Measurements from ENCODE around the gene HOXA3.

The HOXA3 gene

DNA sequence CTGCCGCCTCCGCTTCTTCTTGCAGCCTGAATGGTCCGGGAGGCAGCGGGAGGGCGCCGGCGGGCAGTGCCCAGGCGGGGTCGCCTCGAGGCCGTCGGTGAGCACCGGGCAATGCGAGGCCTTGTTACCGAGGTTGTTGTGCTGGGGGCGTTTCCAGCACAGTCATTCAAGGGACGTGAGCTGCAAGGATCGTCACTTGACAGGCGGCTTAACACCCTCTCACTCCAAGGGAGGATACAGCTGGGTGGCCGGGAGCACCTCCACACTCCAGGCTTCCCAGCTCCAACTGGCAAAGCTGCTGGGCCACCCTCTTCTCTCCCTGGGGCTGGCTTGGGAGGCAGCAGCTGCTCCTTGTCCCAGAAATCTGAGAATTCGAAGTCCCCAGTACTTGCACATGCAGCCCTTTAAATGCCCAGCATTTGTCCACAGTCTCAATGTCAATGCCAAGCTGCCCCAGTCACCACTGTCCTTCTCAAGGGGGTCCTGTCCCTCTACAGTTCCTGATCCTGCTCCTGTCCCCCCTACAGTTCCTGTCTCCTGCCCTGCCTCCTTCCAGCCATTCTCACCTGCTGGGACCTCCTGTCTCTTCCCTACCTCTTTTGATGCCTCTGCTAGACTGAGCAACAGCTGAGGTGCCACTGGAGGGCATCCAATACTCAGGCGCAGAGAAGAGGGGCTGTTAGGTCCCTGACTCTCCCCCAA lies 37.1 kb upstream of the HOXA3 start:
- FAIRE-seq, result no peak

DNA sequence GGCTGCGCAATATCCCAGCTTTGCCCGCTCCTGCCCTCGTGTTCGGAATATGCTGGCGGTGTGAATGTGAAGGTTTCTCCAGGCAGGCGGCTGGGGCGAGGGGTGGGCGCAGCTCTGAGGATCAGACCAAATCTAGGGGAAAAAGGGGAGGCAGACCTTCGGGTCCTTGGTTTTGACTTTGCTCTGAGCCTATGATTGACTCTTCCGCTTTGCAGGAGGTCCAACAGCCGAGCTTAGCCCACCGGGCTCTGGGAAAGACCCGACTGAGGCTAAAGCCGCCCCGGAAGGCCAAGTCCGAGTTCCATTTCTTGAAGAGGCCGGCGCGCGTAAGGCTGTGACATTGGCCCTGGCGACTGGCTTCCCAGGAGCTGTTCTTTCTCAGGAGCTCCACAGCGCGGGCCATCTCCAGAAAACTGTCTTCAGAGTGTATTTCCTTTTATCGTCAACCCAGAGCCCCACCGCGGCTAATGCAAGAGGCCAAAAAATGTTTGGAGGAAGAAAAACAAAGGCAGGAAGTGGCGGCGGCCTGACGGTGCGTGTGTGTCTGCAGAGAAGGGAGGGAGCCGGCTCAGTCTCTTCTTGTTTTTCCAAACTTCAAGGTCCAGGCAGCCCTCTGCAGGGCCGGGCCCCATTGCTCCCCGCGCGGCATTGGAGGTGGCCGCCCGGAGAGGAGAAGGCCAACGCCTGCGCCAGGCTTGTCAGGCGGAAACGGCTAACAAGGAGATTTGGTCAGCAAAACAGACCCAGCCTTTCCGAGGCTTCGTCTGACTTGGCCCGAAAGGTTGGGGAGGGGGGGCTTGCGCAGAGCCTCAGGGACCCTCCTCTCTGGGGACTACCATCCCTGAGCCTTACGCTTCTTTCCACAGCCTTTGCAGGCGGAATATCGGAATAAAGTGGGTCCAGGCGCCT lies 36.3 kb upstream of the HOXA3 start:
- no peak for FAIRE-seq

DNA sequence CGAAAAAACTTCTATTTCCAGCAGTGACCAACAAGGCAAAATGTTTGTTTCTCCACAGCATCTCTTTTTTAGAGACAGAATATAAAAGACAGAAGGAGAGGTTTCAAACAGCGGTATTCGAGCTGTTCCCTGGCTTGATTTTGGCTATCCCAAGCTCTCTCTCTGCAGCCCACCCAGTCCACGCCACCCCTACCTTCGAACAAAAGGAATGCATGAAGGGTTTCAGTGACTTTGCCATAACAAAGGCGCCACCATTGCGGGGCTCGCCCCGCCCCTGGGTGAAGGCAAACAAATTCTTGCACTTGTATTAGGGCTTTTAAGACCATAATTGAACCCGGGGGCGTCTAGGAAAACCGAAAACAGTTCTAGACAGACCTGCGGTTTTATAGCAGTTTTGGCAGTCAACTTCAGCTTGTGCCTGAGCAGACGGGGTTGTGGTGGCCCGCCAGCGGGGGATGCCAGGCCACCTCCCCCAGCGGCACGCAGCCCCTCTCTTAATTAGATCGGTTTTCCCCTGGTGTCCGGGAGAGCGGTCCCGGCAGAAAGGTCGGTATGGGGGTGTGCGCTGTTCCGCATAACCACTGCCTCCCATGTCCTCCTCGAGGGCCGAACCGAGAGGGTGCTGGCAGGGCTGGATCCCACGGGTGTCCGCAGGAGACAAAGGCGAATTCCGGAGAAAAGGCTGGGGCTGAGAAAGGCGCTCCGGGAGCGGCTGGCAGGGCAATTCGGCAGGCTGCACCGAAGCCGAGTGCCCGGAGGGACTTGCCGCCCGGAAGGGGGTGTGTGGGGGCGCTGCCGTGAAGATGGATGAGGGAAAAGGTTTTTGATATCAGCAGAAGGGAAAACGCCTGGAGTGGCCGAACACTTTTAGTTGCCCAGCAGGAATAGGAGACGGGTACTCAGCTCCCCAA lies 35.3 kb upstream of the HOXA3 start:
- FAIRE-seq, result no peak

DNA sequence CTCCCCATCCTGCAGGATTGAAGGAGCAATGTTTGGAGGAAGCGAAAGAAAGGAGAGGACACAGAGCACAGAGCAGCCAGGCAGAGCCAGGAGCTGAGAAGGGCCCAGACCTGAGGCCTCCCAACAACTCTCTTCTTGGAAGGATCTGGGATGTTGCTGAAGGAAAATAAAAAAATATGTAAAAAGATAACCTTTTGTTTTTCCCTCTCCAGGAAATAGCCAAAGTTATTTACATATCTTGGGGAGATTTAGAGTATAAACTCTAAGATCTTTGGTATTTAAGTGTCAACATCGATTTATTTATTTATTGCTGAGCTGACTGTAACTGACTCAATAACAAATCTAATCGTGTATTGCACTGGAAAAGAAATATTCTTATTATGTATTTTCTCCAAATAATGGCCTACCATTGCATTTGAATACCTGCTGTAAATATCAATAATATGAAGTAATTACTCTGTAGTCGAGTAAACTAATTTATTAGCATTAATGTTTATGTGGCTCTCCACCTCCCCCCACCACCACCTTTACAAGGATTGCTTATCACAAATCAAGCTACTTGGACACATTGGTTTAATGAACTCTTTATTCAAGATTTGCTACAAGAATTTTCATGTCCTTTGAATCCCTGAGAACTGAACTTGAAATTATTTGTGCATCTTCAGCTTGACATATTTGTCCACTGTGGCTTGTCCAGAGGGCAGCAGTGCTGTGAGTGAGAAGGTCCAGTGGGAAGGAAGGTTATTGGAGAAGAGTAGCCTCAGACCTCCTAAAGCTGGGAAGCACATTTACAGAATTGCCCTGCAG lies 34.5 kb upstream of the HOXA3 start:
- FAIRE-seq, result no peak

DNA sequence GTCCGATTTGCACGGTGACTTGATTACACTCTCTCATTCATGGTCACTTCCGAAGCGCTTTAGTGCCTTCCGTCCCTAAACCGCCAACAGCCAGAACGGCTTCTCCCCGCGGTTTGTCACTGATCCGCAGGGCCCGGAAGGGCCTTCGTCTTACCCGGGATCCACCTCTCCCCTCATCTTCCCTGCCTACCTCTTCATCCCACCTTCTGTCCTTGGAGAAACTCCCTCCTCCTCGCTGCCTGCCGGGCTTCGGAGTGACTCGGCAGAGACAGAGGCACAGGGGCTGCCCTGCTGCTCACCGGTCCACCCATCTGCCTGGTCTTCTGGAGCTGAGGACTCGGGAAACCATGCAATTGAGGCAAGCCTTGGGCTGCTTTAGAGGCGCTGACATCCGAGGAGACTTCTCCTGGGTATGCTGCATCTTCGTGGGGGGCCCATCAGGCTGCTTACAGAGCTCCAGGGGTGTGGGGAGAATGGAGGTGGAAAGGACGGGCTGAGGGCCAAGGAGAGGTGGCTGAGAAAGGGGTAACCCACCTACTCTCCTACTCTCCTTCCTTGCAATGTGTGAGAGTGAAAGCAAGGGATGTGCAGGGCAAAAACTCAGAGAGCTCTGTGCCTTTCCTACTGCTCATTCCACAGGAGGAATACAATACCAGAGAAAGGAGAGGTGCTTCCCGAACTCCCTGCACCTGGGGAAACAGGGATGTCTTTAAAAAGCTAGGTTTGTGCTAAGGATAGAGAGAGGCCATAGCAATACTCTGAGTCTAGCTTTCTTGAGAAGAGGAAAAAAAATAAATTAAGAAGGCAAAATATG lies 33.7 kb upstream of the HOXA3 start:
- FAIRE-seq, result no peak

DNA sequence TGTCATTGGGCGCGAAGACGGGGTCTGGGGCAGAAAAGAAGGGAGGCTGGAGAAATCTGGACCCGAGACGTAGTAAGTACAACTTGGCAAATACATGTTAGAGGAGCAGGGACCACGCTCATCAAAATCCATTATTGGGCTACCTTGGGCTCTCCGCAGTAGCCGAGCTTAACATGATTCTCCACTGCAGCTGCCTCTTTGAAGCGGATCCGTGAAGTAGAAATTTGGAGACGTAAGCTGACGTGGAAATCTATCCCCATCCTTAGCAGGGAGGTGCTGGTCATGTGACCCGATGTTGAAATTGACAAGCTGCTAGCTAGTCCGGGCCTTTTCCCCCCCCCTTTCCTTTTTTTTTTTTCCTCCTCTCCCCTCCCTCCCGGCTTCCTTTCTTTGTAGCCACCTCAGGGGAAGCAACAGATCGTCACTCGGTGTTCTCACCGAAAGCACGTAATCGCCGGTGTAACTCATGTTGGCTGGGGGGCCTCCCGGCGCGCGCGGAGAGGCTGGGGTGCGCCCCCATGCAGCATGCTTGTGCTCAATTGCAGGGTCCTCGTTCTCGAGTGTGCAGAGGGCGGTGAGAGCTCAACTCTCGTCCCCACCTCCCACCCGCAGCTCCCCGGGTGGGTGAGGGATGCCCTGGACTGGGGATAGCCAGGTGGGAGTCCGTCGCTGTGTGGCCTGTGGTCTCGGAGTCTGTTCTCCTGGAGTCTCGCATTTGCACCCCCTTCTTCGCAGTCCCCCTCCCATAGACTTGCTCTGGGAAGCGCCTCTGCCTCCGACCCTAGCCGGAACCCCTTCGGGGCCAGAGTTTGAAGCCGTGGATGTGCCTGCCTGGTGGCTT lies 32.9 kb upstream of the HOXA3 start, which contains the start of gene HOXA11:
Gene HOXA11, minus strand, starts transcription at position 220 of the 841 bp plus-strand sequence. Its CDS starts 88 bp downstream, at position 132.
- no peak for FAIRE-seq

DNA sequence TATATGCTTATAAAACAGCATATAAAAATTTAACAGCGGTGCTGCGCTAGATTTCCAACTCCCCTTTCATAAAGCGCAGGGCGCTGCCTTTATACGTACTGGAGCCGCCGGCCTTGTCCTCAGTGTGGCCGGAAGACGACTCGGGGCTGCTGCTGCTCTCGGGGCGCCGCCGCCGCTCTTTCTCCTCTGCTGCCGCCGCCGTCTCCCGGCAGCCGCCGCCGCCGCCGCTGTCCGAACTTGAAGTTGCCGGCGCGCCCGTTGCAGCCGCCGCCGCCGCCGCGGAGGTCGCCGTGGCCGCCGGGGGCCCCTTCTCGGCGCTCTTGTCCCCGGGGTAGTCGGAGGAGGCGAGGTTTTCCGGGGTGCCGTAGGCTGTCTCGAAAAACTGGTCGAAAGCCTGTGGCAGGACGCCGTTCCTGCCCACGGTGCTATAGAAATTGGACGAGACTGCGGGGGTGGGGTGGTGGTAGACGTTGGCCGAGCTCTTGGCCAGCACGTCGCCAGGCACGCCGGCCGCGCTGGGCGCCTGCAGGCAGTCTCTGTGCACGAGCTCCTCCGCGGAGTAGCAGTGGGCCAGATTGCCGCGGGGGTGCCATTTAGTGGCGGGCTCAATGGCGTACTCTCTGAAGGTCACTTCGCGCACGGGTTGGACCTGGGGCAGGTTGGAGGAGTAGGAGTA lies 32.1 kb upstream of the HOXA3 start:
- FAIRE-seq, result no peak

DNA sequence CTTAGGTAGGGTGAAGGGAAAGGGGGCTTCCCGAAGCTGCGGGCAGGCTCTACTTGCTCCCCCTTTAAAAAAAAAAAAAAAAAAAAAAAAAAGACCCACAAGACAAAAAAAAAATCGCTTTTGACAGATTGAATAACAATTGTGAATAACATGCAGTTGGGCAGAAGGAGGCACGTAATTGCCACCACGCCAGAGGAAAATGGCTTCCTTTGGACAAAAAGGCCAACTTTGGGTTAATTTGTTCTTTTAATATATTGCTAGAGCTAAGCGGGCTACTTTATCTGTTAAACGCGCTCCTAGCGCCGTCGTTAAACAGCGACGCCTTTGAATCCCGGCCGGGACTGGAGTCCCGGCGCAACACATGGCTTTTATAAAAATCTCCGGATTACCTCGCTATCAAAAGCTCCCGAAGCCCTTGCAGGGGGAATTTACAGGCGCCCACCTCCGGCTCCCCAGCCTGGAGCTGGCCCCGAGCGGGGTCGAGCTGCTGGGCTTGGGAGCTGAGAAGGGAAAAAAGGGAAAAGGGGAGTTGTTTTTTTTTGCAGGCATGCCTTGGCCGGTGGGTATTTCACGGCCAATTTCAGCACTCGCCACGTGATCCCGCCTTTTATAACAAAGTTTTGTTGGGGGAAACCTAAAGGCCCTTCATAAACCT lies 31.4 kb upstream of the HOXA3 start:
- no peak for FAIRE-seq

DNA sequence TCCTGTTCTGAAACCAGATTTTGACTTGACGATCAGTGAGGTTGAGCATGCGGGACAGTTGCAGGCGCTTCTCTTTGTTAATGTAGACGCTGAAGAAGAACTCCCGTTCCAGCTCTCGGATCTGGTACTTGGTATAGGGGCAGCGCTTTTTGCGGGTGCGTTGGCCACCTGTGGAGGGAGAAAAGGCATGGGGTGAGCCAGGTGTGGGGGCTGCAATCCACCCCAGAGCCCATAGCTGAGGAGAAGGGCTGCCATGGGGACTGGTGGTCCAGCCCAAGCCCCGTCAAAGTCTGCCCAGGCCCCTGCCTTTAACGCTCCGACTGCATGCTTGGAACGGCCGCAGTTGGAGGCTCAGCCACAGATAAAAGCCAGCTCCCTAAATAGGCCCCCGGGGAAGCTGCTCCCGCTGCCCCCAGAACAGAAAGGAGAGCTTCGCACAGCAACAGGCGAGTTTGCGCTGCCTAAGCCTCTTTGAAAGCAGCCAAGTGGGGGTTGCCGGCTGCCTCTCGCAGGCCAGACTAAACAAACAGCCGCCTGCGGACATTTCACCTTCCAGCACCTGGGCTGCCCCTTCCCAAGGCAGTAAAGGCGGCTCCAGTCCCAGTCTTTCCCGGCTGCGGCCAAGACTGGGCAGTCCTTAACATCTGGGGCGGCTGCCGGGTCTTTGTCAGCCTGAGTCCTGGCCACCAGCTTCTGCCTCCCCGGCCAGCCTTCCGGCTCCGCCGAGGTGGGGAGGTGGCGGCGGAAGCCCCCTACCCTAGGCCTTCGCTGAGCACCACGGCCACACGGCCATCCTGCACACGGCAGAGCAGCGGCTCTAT lies 30.7 kb upstream of the HOXA3 start:
- no peak for FAIRE-seq

DNA sequence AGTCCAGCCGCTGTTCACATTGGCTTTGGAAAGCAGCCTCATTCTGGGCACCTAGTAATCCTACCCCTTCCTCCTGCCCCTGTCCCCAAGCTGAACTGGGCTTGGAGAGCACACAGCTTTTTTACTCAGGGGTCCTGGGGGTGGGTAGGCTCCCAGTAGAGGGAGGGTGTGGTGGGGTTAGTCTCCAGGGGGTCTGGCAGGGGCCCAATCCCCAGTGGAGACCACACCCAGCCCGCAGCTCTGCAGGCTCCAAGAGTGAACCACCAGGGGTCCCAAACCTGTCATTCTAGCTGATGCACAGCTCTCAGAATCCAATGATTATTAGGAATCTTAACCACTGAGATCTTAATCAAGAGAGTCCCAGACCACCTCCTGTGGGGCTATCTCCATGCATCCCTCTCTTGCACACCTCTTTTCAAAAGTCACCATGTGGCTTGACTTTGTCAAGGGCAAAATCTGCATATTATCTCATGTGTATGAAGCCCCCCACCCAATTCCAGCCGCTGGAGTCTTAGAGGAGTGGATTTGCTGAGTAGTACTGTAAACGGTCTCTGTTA lies 30.0 kb upstream of the HOXA3 start:
- FAIRE-seq, result no peak

DNA sequence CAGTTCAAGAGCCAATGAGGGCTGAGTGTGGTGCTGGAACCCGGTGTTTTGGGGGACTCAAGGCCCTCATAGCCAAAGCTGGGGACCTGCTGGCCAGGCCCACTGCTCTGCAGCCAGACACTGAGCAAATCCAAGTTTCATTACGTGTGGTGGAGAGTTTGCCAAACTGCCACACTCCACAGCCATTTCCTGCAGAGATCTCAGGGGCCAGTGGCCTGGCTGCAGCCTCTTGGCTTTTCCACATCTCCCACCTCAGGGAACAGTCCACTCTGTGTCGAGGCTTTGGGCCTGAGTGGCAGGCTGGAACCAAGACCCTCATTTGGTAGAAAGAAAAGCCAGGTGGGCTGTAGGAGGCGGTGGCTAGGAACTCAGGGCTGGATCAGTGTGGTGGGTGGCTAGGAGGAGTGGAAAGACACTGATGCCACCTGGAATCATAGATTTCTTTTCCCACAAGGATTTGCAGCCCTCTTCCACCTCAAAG lies 29.5 kb upstream of the HOXA3 start:
- FAIRE-seq, result no peak

DNA sequence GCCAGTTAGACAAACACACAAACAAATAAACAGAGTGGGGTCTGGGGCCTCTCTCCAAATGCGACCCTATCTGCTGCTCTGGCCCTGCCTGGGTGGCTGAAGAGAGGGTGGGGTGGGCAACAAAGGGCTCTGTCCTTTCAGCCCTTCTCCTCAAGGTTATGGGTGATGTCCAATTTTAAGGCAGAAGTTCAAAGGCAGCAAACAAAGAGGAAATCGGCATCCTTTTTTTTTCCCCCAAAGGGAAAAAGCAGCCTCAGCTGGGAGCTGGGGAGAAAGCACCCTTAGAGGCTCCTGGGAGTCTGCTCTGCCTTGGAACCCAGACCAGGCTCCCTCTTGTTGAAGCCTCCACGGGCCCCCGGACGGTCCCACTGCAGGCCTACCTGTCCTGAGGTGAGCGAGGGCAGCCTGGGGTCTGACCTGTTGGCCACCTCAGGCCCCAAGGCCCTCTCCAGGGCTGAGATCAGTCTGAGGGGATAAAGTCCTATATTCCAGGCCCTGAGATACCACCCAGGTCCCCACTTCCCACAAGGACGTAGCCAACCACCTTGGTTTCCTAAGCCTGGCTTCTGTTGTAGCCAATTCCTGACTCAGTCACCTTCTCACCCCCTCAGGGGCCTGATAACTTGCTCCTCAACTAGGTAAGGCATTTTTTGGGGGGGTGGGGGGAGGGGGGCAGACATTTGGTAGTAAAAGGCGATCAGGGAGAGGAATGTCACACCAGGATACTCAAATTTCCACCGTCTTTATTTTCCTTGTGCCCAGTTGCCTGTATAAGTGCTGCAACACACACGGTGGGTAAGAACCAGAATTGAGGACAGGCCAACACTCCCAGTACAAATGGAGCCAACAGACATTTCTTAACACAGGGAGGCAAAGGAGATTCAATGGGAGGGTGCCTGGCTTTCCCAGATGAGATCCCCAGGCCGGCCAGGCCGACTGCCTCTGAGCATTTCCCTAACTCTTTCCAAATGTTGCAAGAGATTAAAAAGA lies 28.3 kb upstream of the HOXA3 start:
- no peak for FAIRE-seq

DNA sequence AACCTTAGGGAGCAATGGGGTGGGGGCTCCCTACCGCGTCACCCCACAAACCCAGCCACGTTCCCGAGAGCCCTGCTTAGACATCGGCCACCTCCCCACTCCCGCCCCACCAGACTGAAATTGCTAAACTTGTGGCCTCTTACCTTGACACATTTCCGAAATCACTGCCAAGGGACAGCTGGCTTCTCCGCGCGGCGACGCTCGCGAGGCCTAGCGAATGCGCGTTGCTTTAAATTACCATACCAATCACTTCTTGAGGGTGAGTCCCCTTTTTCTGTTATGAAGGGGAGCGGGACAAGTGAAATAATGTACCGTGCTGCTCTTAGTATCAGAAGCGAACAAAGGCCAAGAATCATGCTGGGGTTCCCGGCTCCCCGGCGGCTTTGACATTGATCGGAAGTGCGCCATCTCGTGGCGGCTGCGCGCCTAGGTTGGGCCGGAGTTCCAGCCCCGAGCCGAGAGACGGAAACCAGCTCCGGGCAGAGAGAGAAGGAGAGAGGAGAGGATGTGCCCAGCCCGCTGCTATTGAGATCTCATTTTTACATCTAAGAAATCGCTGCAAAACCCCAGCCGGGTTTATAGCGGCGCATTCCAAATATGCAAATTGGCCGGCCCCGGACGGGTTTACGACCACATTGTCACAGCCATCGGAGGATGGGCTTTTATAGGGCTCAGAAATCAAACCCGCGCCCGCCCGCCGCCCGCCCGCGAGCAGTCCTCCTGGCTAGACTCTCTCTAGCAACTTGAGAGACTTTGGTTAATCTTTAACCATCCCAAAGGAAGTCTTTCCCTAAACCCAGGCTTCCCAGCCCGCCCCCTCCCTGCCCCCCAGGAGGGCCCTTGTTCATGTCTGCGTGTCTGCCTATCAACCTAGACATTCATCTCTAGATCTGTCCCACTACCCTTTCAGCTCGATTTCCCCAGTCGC lies 27.4 kb upstream of the HOXA3 start:
- no peak for FAIRE-seq

DNA sequence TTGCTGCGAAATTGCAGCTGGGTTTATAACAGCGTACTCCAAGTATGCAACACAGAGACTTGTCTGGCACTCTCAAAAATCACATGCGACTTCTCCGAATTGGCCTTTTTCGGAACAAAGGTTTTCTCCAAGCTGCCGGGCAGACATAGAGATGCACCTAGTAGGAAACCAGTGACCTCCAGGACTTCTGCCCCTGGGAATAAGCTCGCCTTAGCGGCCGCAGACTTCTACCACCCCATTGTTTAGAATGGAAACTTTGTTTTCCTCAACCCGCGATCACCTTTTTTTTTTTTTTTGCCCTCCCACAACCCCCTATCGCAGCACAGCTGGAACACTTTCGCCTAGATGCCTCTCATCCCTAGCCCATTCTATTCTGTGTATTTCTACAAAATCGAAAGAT lies 26.6 kb upstream of the HOXA3 start:
- FAIRE-seq, result no peak

DNA sequence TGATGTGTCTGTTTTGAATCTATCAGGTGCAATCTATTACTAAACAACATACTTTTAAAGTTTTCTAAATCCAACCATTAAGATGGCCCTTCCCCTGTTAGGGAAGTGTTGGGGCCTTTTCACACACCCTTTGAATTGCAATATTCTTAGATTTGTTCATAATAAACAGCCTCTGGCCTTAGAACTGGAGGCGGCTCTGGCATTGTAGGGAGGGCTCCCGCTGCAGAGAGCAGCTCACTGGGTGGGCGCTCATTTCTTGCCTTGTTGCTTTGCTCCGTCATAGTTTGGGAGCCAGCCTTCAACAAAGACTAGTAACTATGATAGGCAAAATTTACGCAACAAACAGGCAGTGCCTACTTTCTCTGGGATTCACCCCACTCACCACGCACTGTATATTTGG lies 26.0 kb upstream of the HOXA3 start:
- no peak for FAIRE-seq

All from colon (tissue), 2 donors.